Urinary bladder (tissue), 4 donors: Measurements from ENCODE around the gene TMCO4. TPM values are rescaled to one million over a fixed set of nuclear protein-coding genes. Genes with fewer than 3 reads are reported as not detected.
"Not testable (repeated sequence)": the region's sequence is repeated elsewhere in the genome, so short reads cannot be mapped to it uniquely, and the experiment has no call there.

Experiments used
- DNase-seq: peaks from one replicate; pipeline ENCODE4 v3.0.0-alpha.2; 2015; ENCODE audit errors: extremely low spot score
- H3K27ac ChIP-seq: one replicate; pipeline ENCODE4 v1.5.1; 2013; ENCODE audit warnings: low read depth, mild to moderate bottlenecking, moderate library complexity
- H3K36me3 ChIP-seq: one replicate; pipeline ENCODE4 v1.6.1; 2013; ENCODE audit warnings: mild to moderate bottlenecking, moderate library complexity; ENCODE audit not compliant: insufficient read depth
- H3K4me1 ChIP-seq: one replicate; pipeline ENCODE4 v1.6.1; 2013; ENCODE audit warnings: mild to moderate bottlenecking, moderate library complexity; ENCODE audit not compliant: insufficient read depth
- H3K4me3 ChIP-seq: one replicate; pipeline ENCODE4 v1.5.1; 2013; ENCODE audit warnings: low read depth, low read length
- WGBS: extraction: QIAGEN DNeasy Blood & Tissue Kit; methylation state at CpG from one replicate; pipeline ENCODE4 v1.1.7; 2013; 5-methylcytosine and 5-hydroxymethylcytosine counted together
- polyA plus RNA-seq: library from polyadenylated mRNA; stranded (reverse); fragments of 200-250 nt; gene quantifications from one replicate; pipeline ENCODE4 v1.2.3, GENCODE V29; 2013
- total RNA-seq: library from RNA; depleted of rRNA; stranded (reverse); fragments of >200 nt; gene quantifications from one replicate; pipeline ENCODE4 v1.2.3, GENCODE V29; 2014
- donor health status: healthy with polysubstance abuse.
- donor health status: healthy.

TMCO4 gene
- total and polyA plus RNA-seq, 2 donors: 12.7 to 19.9 TPM

- Histone ChIP-seq H3K36me3 (no peaks in the 10 kb centered on the region), H3K4me3 (no peak overlapping the region), H3K27ac (no peak overlapping the region), H3K4me1 (no peaks in the 10 kb centered on the region)
- no peak for DNase-seq
- WGBS: 61% methylated on average over 5 of the region's 5 CpGs
Observed at GRCh38 chr1:19819701-19820100, 20.0 kb upstream of the TMCO4 start.

DNA sequence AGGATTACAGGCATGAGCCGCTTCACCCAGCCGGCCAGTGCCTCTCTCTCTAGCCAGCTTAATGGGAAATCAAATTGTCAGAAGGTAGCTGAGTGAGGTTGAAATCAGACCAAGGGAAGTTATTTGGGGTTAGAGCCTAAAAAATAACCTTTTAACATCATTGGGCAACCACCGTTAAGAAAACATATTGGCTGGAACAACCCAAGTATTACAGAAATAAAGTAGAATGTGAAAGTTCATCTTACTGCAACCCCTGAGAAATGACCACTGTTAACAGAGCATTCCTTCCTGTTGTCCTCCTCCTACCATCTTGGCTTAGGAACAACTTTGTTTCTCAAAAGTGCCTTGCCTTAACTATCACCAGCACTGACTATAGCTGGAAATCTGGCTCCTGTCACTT is 18.6 kb upstream of the TMCO4 start:
- H3K36me3 ChIP-seq: no peaks in the 10 kb centered on the region
- WGBS: 91% methylated on average over 3 of the region's 3 CpGs
- no peak overlapping the region for H3K4me3 ChIP-seq
- H3K27ac ChIP-seq: no peak overlapping the region
- DNase-seq: no peak
- no peaks in the 10 kb centered on the region for H3K4me1 ChIP-seq

DNA sequence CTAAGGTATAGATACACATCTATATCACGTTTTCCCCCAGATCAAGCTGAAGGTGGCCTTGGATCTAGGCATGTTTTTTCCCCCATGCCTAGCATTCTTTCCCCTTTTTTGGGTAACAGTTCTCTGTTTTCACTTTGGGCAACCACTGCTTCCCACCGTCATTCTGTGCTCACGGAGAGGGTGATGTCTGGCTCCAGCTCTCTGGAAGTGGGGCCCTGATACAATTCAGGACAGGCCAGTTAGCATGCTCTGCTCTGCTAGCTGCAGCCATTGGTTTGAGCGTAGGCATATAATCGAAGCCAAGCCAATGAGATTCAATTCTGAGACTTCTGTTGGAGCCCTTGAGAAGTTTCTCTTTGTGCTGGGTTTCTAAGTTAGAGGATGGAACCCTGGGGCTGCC is 17.4 kb upstream of the TMCO4 start:
- H3K36me3 ChIP-seq: no peaks in the 10 kb centered on the region
- H3K27ac ChIP-seq: no peak overlapping the region
- H3K4me1 ChIP-seq: no peaks in the 10 kb centered on the region
- no peak for DNase-seq
- no peak overlapping the region for H3K4me3 ChIP-seq
- WGBS: 67% methylated on average over 5 of the region's 5 CpGs

- H3K36me3 ChIP-seq, H3K4me1 ChIP-seq, H3K4me3 ChIP-seq, H3K27ac ChIP-seq, DNase-seq: not testable (repeated sequence)
- WGBS: 47% methylated on average over 1 of the region's 1 CpG
Observed at GRCh38 chr1:19816737-19817086, 17.0 kb upstream of the TMCO4 start.

GRCh38 chr1:19815801-19816736 is 16.4 kb upstream of the TMCO4 start:
- DNase-seq: no peak
- Histone ChIP-seq H3K36me3 (no peaks in the 10 kb centered on the region), H3K4me3 (no peak overlapping the region), H3K4me1 (no peaks in the 10 kb centered on the region), H3K27ac (no peak overlapping the region)
- 69% methylated on average over 15 of the region's 15 CpGs for WGBS

GRCh38 chr1:19814681-19815503 is 15.2 kb upstream of the TMCO4 start, which contains the start of gene RNF186:
TSS of gene RNF186 (minus strand) at chr1:19815283. CDS start at chr1:19815101, 182 bp downstream.
- no peaks in the 10 kb centered on the region for H3K4me1 ChIP-seq
- peak; percentile 78 for DNase-seq
- WGBS: 87% methylated on average over 22 of the region's 22 CpGs
- no peaks in the 10 kb centered on the region for H3K36me3 ChIP-seq
- H3K27ac ChIP-seq: no peak within 1 kb of the TSS
- no peak within 1 kb of the TSS for H3K4me3 ChIP-seq

DNA sequence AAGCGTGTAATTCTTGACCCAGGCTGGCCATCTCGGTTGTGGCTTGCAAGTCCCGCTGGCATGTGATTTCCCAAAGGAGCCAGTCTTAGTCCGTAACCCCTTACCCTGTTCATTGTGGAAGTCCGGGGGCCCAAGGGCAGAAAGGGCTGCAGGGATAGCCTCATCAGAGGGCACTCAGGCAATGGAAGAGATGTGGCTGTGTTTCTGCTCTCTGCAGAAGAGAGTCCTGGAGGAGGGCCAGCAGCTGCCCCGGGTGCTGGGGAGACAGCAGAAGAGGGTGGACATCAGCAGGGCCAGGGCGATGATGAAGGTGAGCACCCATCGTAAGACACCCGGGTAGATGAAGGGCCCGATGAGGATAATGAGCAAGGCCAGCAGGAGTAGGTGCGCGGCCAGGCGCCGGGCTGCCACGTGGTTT is 14.5 kb upstream of the TMCO4 start:
- Histone ChIP-seq H3K4me3 (no peak overlapping the region), H3K27ac (no peak overlapping the region), H3K36me3 (no peaks in the 10 kb centered on the region), H3K4me1 (no peaks in the 10 kb centered on the region)
- 88% methylated on average over 15 of the region's 15 CpGs for WGBS
- DNase-seq: no peak

DNA sequence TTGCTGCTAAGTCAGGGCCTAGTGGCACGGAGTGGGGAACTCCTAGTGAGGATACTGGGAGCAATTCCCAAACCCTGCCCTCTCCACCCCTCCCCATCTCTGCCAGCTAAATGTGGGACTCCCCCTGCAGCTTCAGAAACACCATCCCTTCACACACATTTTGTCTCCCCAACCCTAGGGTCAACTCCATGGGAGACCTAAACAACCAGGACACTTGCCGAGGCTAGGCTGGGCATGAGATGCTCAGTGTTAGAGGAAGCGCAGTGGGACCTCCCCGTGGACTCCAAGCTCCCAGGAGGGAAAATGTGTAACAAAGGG is 13.9 kb upstream of the TMCO4 start:
- no peak for DNase-seq
- 78% methylated on average over 4 of the region's 4 CpGs for WGBS
- H3K4me1 ChIP-seq: no peaks in the 10 kb centered on the region
- H3K36me3 ChIP-seq: no peaks in the 10 kb centered on the region
- H3K4me3 ChIP-seq: no peak overlapping the region
- no peak overlapping the region for H3K27ac ChIP-seq

- Histone ChIP-seq H3K4me3 (no peak overlapping the region), H3K27ac (no peak overlapping the region), H3K36me3 (no peaks in the 10 kb centered on the region), H3K4me1 (no peaks in the 10 kb centered on the region)
- 46% methylated on average over 15 of the region's 15 CpGs for WGBS
- DNase-seq: no peak
Observed at GRCh38 chr1:19812875-19813642, 13.3 kb upstream of the TMCO4 start.

- WGBS: 67% methylated on average over 5 of the region's 5 CpGs
- H3K36me3 ChIP-seq: no peaks in the 10 kb centered on the region
- H3K27ac ChIP-seq: no peak overlapping the region
- H3K4me3 ChIP-seq: no peak overlapping the region
- DNase-seq: no peak
- H3K4me1 ChIP-seq: no peaks in the 10 kb centered on the region
Observed at GRCh38 chr1:19811206-19811851, 11.6 kb upstream of the TMCO4 start.

DNA sequence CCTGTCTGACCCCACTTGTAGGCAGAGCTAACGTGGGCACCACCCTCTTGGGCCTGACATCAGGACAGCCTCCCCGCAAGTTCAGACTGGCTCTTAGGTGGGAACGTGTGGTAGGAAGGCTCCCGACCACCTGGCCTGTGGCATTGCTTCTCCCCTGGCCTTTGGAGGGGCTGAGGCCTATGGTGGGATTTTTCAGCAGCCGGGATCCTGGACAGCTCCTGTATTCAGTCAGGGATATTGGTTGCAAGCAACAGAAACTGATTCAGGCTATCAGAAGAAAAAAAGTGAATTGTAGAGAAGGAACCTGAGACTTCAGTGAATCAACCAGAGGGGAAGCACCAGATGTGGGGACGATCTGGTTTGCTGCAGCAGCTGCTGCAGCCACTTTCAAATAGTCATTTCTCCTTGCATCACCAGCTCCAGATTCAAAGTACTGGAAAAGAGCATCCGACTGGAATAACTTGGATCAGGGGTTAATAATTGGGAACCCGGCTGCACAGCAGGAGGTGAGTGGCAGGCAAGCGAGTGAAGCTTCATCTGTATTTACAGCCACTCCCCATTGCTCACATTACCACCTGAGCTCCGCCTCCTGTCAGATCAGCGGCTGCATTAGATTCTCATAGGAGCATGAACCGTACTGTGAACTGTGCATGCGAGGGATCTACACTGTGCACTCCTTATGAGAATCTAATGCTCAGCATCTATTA is 9.5 kb upstream of the TMCO4 start:
- H3K4me1 ChIP-seq: no peaks in the 10 kb centered on the region
- no peak overlapping the region for H3K4me3 ChIP-seq
- DNase-seq: no peak
- no peaks in the 10 kb centered on the region for H3K36me3 ChIP-seq
- 84% methylated on average over 13 of the region's 13 CpGs for WGBS
- H3K27ac ChIP-seq: no peak overlapping the region

DNA sequence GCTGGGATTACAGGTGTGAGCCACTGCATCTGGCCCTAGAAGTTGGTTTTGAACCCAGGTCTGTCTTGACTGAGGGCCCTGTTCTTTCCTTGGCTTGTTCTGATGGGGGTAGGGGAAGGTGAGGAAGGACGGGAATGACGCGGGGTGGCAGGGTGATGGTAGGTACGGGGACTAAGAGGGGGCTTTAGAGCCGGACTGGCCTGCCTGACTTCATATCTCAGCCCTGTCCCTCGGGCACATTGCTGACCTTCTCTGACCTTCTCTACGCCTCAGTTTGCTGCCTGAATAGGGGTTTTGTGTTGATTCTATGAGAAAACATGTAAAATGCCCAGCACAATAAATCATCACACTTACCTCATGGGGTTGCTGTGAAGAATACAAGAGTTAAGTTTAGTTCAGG is 8.6 kb upstream of the TMCO4 start:
- Histone ChIP-seq H3K36me3 (no peaks in the 10 kb centered on the region), H3K4me3 (no peak overlapping the region), H3K27ac (no peak overlapping the region), H3K4me1 (no peaks in the 10 kb centered on the region)
- WGBS: 80% methylated on average over 7 of the region's 7 CpGs
- no peak for DNase-seq

- no peak overlapping the region for H3K4me3 ChIP-seq
- no peaks in the 10 kb centered on the region for H3K4me1 ChIP-seq
- H3K27ac ChIP-seq: no peak overlapping the region
- DNase-seq: no peak
- no peaks in the 10 kb centered on the region for H3K36me3 ChIP-seq
- 83% methylated on average over 6 of the region's 6 CpGs for WGBS
Observed at GRCh38 chr1:19804831-19805251, 5.1 kb upstream of the TMCO4 start.
